ENCODE data around the gene LILRA5.
"Not testable (repeated sequence)": the region's sequence is repeated elsewhere in the genome, so short reads cannot be mapped to it uniquely, and the experiment has no call there.

Gene LILRA5

DNA sequence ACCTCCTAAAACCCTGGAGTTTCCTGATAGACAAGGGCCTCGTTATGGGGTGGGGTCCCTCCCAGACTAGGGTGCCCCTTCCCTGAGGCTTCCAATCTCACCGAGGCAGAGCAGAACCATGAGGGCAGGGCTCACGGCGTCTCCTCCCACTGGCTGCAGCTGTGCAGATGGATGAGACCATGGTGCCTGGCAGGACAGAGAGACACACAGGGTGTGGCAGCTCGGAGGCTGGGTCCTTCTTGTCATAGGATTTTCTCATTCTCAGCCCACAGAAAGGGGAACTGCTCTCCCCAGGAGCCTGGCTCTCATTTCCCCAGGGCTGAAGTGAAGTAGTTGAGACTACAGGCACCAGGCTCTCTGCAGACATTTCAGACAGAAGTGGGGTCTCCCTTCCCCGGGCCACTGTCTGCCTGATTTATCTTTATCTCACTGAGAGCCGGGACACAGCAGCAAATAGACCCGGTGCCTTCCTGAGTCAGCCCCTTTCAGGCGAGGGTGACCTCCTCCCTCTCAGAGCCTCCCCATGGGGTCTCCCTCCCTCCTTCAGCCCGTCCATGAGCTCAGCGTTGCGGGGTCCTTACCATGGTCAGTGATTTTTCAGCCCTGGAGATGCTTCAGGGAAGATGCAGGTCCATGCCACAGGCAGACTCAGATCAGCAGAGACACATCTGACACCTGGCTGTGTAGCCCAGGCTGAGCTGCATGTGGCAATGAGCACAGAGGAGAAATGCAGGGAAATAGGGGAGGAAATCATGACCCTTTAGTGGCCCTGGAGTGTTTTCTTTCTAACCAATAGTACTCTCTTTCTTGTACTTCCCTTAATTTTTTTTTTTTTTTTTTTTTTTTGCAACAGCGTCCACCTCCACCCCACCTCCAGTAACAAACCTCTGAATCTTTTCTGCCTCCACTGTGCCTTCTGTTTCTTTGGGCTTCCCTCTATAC is at the start of gene LILRA5:
Gene LILRA5, minus strand, starts transcription at position 731 of the 942 bp plus-strand sequence. Its CDS starts 147 bp downstream, at position 584.
- DNase-seq (ENCODE audit: low read depth) = no peak

- not testable (repeated sequence) for DNase-seq (ENCODE audit: low read depth)
These were observed 48.9 kb upstream of the LILRA5 start for GRCh38 chr19:54361680-54362422.

DNA sequence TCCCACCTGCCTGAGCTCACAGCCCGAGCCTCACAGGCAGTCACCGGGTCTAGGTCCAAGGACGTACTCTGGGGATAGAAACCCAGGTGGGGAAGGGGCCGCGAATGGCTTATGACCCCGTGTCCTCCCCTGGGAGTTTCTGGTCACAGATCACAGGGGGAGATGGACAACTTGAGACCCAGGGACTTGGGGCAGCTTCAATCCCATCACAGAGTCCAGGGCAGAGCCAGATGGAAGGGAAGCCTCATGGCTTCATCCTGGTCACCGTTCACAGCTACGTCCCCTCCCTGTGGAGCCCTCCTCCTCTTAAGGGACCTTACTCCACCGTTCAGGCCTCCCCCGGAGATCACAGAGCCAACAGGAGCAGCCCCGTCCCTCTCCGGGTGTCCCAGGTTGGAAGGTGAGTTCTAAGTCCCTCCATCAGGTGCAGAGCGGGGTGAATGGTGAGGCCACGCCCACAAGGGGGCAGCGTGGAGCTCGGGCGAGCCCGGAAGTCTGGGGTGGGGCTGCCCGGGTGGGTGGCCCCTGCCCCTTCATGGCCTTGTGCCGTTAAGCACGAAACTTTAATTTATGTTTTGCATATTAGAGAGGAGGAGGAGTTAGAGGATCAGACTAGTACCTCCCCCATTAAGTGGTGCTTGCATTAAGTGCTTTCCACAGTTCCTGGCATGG is 46.3 kb upstream of the LILRA5 start:
- not testable (repeated sequence) for DNase-seq (ENCODE audit: low read depth)

DNA sequence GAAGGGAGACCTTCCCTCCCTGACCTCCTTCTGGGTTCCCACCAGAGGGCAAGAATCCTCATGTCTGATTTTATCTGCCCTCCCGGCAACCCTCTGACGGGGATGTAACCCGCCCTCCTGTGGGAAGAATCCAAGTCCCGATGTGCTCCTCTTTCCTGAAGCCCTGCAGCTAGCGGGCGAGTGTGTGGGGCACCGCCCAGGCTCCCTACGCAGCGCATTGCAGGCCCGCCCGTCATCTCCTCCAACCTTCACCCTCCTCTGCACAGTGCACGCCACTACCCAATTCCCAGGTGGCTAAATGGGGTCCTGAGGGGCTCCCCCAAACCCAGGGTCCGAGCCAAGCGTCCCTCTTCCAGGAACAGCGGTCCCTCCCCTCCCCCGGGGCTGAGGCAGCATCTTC is 44.4 kb upstream of the LILRA5 start:
- no peak for DNase-seq (ENCODE audit: low read depth)

DNA sequence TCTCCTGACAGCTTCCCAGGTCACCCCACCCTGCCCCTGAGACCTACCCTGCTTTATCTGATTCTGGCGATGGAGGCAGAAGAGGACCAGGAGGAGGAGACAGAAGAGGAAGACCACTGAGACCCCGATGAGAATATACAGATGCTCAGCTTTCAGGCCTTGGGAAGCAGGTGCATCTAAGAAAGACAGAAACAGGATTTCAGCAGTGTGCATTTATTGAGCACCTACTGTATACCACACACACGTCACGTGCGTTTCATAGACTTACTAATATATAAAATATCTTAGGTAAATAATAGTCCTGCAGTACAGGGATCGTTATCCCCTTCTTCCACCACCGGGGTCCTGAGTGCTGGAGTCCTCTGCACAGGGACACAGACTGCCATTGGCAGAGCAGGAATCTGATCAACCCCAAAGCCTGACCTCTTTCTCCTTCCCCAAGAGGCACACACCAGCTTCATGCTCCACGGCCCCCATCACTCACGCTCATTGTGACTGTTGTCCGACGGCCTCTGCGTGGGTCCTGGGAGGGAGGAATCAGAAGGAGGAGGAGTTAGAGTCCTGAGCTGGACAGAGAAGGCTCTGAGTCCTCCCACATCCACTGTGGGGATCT is 43.6 kb upstream of the LILRA5 start:
- DNase-seq (ENCODE audit: low read depth) = no peak

DNA sequence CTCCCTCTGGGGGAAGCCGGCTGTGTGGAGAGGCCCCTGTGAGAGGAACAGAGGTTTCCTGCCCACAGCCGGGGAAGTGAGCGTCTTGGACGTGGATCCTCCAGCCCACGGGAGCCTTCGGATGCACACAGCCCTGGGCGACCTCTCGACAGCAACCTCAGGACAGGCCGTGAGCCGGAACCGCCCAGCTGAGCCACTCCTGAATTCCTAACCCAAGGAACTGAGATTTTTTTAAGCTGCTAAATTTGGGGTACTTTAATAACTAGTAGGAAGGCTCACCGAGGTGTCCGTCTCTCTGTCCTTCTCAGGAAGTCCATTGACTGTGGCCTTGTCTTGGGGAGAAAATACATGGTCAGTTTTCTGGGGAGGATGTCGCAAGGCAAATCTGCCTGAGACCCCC is 42.7 kb upstream of the LILRA5 start:
- DNase-seq (ENCODE audit: low read depth) = no peak

GRCh38 chr19:54354761-54355160 is 41.8 kb upstream of the LILRA5 start:
- DNase-seq (ENCODE audit: low read depth) = no peak

DNA sequence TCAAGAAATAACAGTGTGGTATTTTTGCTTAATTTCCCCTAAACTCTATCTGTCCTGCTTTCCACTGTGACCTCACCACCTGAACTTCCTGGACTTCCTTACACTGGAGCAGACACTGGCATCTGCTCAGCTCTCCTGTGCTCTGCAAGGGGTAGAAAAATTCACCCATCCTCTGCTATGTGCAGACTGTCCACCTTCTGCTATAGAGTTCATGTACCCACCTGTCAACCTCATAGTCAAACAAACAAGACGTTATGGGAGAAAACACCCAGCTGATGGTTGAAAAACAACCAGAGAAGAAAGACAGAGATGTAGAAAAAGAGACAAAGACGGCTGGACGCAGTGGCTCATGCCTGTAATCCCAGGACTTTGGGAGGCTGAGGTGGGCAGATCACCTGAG is 39.6 kb upstream of the LILRA5 start:
- DNase-seq (ENCODE audit: low read depth) = no peak

- DNase-seq (ENCODE audit: low read depth) = no peak
These were observed 39.1 kb upstream of the LILRA5 start for GRCh38 chr19:54352041-54352440.

DNA sequence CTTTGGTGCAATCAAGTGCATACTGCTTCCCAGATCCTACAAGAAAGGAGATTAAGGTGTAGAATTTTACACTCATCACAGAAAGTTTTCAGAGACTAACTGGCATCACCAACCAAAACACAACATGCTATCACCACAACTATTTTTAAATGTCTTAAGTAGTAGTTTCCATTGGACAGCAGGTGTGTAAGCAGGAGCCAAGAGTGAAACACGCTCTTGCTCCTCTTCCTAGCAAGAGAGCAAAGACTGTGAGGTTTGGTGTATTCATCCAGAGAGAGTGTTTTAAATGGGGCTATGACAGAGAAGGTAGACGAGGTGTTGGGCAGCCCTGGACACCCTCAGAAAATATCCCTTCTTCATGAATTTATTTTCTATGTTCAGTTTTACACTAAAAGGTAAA is 38.5 kb upstream of the LILRA5 start:
- no peak for DNase-seq (ENCODE audit: low read depth)

- DNase-seq (ENCODE audit: low read depth) = no peak
These were observed 33.0 kb upstream of the LILRA5 start for GRCh38 chr19:54345938-54346386.

- DNase-seq (ENCODE audit: low read depth) = no peak
These were observed 30.9 kb upstream of the LILRA5 start for GRCh38 chr19:54343868-54344267.

DNA sequence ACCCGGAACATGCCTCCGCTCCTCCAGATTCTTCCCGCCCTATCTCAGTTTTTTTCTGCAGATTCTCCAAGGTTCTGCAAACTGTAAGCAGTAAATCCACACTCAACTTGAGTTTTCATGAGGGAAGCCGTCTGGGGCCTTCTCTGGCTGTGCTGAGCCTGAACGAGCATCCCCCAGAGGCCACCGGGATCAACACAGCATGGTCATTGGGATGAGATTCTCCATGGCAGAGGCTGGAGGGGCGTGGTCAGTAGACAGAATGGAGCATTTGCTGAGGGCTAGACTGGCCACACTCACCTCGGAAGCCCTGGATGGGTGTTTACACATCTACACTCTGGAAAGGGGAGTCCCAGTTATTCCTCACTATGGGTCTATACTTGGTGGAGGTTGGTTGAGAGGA is 28.3 kb upstream of the LILRA5 start:
- no peak for DNase-seq (ENCODE audit: low read depth)

DNA sequence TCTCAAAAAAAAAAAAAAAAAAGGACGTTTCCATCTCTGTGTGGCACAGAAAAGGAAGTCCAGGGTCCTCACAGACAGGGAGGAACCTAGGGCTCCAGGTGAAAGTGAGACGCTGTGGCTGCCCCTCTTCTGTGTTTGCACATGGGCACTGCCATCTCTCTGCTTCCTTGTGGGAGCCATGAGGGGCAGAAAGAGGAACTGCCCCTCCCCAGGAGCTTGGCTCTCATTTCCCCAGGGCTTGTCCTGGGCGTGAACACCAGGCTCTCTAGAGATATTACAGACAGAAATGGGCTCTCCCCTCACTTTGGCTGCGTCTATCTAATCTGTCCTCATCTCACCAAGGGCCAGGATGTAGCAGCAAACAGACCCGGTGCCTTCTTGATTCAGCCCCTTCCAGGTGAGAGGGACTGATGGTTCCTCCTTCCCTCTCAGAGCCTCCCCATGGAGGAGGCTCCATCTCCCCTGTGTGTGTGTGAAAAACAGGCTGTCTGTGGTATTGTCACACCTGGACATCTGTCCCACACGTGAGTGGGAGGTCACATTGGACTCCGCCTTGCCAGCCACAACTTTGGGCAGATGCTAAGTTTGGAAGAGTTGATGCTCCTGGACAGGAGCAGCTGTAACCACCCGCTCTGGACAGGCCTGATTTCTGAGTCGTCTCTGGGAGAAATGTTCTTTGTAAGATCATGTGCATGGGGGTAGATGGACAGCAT is 26.8 kb upstream of the LILRA5 start:
- no peak for DNase-seq (ENCODE audit: low read depth)

GRCh38 chr19:54338521-54338920 is 25.6 kb upstream of the LILRA5 start:
- DNase-seq (ENCODE audit: low read depth) = no peak

- DNase-seq (ENCODE audit: low read depth) = no peak
These were observed 24.9 kb upstream of the LILRA5 start for GRCh38 chr19:54337858-54338230.

GRCh38 chr19:54336893-54337857 is 24.2 kb upstream of the LILRA5 start:
- no peak for DNase-seq (ENCODE audit: low read depth)

DNA sequence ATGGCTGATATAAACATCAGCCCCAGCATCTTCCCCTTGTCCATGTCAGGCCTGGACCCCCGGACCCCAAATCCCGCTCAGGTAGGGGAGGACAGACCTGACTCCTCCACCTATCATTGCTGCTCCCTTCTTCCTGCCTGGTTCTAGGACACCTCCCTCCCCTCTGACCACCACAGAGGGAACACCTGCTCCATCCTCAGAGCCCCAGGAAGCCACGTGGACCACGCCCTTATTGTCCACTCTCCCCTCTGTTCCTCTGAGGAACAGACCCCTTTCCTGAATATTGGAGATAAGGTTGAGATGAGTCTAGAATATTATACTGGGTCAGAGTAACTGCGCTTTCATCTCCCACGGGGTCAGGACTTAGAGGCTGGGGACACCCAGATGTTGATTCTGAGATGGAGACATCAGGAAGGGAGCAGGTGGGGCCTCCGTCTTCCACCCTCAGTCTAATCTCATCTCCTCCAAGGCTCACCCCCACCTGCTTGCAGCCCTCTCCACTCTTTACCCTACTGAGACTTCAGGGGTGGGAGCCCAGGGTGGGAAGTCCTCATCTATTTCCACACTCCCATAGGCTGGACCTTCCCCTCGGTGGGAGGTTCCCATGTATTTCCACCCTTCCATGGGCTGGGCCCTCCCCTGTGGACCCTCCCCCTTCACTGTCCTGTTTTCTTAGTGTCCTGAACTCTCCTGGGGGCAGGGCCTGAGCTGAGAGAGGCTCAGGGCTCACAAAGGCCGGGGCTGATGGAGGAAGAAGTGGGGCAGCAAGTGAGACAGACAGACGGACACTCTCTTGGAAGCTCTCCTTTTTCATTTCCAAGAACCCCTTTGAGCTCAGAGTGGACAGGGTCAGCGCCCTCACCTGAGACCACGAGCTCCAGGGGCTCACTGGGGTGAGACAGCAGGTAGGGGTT is 23.3 kb upstream of the LILRA5 start:
- no peak for DNase-seq (ENCODE audit: low read depth)

DNA sequence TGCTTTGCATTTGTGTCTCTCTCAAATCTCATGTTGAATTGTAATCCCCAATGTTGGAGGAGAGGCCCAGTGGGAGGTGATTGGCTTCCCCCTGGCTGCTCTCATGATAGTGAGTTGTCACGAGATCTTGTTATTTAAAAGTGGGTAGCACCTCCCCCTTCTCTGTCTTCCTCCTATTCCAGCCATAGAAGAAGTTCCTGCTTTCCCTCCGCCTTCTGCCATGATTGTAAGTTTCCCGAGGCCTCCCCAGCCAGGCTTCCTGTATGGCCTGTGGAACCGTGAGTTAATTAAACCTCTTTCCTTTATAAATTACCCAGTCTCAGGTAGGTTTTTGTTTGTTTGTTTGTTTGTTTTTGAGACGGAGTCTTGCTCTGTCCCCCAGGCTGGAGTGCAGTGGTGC is 22.2 kb upstream of the LILRA5 start:
- DNase-seq (ENCODE audit: low read depth) = no peak
